DOHH2 (cell line): ENCODE measurements around the gene KIF26B.

Source experiments
- EZH2phosphoT487 ChIP-seq: fragments of 200-600 bp; sonication (generic); IDR thresholded peaks from 2 replicates; pipeline ENCODE4 v1.6.1; 2017; ENCODE audit warnings: borderline replicate concordance, mild to moderate bottlenecking, antibody characterized with exemption, low read length, moderate library complexity, mixed read lengths
- TF ChIP-seq, protein P1 (sequence below): fragments of 200-600 bp; sonication (generic); IDR thresholded peaks from one replicate; pipeline ENCODE4 v1.5.1; 2014; ENCODE audit warnings: antibody characterized with exemption, mild to moderate bottlenecking, low read depth, low read length; ENCODE audit not compliant: poor library complexity, severe bottlenecking

DNA sequence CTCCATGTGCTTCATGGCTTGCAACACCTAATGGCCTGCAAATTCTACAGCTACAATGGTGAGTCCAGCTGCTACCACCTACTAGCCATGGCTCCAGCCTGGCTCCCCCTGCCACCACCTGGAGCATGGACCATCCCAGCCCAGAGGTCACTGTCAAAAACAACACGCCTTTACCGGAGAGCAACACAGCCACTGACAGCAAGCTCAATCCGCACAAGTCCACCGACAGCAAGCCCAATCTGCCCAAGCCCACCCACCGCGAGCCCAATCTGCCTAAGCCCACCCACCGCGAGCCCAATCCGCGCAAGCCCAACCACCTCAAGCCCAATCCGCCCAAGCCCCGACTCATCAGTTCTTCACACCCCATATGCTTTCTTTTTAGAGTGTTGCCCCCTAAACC, 128.2 kb downstream of the KIF26B start:
- TF ChIP-seq, protein P1, sequence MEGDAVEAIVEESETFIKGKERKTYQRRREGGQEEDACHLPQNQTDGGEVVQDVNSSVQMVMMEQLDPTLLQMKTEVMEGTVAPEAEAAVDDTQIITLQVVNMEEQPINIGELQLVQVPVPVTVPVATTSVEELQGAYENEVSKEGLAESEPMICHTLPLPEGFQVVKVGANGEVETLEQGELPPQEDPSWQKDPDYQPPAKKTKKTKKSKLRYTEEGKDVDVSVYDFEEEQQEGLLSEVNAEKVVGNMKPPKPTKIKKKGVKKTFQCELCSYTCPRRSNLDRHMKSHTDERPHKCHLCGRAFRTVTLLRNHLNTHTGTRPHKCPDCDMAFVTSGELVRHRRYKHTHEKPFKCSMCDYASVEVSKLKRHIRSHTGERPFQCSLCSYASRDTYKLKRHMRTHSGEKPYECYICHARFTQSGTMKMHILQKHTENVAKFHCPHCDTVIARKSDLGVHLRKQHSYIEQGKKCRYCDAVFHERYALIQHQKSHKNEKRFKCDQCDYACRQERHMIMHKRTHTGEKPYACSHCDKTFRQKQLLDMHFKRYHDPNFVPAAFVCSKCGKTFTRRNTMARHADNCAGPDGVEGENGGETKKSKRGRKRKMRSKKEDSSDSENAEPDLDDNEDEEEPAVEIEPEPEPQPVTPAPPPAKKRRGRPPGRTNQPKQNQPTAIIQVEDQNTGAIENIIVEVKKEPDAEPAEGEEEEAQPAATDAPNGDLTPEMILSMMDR: no peak
- no peak for TF ChIP-seq EZH2phosphoT487
